Endothelial cell of umbilical vein (primary cell): ENCODE results near the gene SH3YL1. TPM values are rescaled to one million over a fixed set of nuclear protein-coding genes. Genes with fewer than 3 reads are reported as not detected.

Experiments
- BruUV-seq: library from RNA; stranded (reverse); fragments of 400-500 nt; replicated peaks from 2 replicates; lab custom pipeline; 2021; lab: Mats Ljungman, UMichigan
- CTCF ChIA-PET: fragments of 300-600, 350-600 bp; sonication (Branson Sonifier 250); formaldehyde crosslinking; loops from one replicate; lab custom pipeline; 2021; ENCODE audit warnings: antibody characterized with exemption, inconsistent platforms; lab: Charles Lee
- POLR2A ChIA-PET: fragments of 300-600, 350-600 bp; sonication (Branson Sonifier 250); formaldehyde crosslinking; loops from one replicate; lab custom pipeline; 2021; ENCODE audit warnings: antibody characterized with exemption, inconsistent platforms; lab: Charles Lee
- DNase-seq: peaks from one replicate; pipeline ENCODE4 v3.0.0-alpha.2; 2011; ENCODE audit warnings: low read depth, low spot score
- FAIRE-seq: peaks from 2 replicates; lab custom pipeline; 2011; peaks lifted over from hg19 to GRCh38; lab: Jason Lieb, UNC
- H2AFZ ChIP-seq: 2 replicates; pipeline ENCODE4 v1.6.0; 2012; ENCODE audit warnings: low read depth, low read length, control low read depth, inconsistent platforms
- H3K27ac ChIP-seq: 2 replicates; pipeline ENCODE4 v1.5.1; 2011; ENCODE audit warnings: low read depth, mild to moderate bottlenecking, control low read depth, low read length, moderate library complexity; ENCODE audit not compliant: insufficient read depth
- H3K27me3 ChIP-seq, 2 experiments: 2 replicates each; pipeline versions ENCODE4 v1.6.0 to v1.6.1; 2011; ENCODE audit warnings: low read length in 2 of 2, mixed read lengths in 1 of 2; ENCODE audit not compliant: control insufficient read depth in 2 of 2, insufficient read depth in 2 of 2
- H3K36me3 ChIP-seq, 2 experiments: 2 replicates in 1 of 2; 3 replicates in 1 of 2; pipeline ENCODE4 v1.5.1; 2011; ENCODE audit warnings: low read length in 2 of 2, mild to moderate bottlenecking in 1 of 2, moderate library complexity in 1 of 2; ENCODE audit not compliant: control insufficient read depth in 2 of 2, insufficient read depth in 2 of 2; ENCODE audit errors: extremely low read depth in 1 of 2
- H3K4me1 ChIP-seq: 3 replicates; pipeline ENCODE4 v1.5.1; 2011; ENCODE audit warnings: mild to moderate bottlenecking, low read length; ENCODE audit not compliant: control insufficient read depth, insufficient read depth; ENCODE audit errors: extremely low read depth
- H3K4me2 ChIP-seq: 2 replicates; pipeline ENCODE4 v1.6.1; 2011; ENCODE audit warnings: low read length, control low read depth, mixed read lengths; ENCODE audit not compliant: insufficient read depth
- H3K4me3 ChIP-seq, 3 experiments: fragments of 200-600 bp in 1 of 3; sonication (generic), shearing (Covaris generic) in 1 of 3; replicated peaks in 1 of 3; 2 replicates each; pipeline ENCODE4 v1.5.1; 2011 to 2016; ENCODE audit warnings: control low read depth in 3 of 3, low read length in 3 of 3, mild to moderate bottlenecking in 2 of 3, inconsistent platforms in 1 of 3, low read depth in 1 of 3, moderate library complexity in 1 of 3; ENCODE audit not compliant: insufficient read depth in 1 of 3
- H3K79me2 ChIP-seq: 2 replicates; pipeline ENCODE4 v1.6.0; 2012; ENCODE audit warnings: low read length, inconsistent platforms; ENCODE audit not compliant: control insufficient read depth, insufficient read depth
- H3K9ac ChIP-seq: replicated peaks from 2 replicates; pipeline ENCODE3; 2011; ENCODE audit warnings: low read length, control low read depth; ENCODE audit not compliant: insufficient read depth; ENCODE audit errors: extremely low read depth
- H3K9me1 ChIP-seq: replicated peaks from 3 replicates; pipeline ENCODE4 v1.6.0; 2011; ENCODE audit warnings: mild to moderate bottlenecking, low read length; ENCODE audit not compliant: control insufficient read depth, insufficient read depth; ENCODE audit errors: extremely low read depth
- H3K9me3 ChIP-seq: replicated peaks from 2 replicates; pipeline ENCODE4 v1.5.1; 2012; ENCODE audit warnings: low read length, inconsistent platforms; ENCODE audit not compliant: control insufficient read depth, insufficient read depth
- H4K20me1 ChIP-seq: replicated peaks from 2 replicates; pipeline ENCODE3; 2011; ENCODE audit warnings: mild to moderate bottlenecking, low read length; ENCODE audit not compliant: control insufficient read depth, insufficient read depth; ENCODE audit errors: extremely low read depth
- CTCF ChIP-seq, 2 donors: IDR thresholded peaks; 1 replicate in 1 of 2; 2 replicates in 1 of 2; pipeline ENCODE4 v1.5.1; 2011; ENCODE audit warnings: low read length in 2 of 2, mild to moderate bottlenecking in 2 of 2, moderate library complexity in 2 of 2, control low read depth in 1 of 2, inconsistent platforms in 1 of 2, low read depth in 1 of 2; ENCODE audit not compliant: insufficient read depth in 1 of 2; ENCODE audit errors: extremely low read depth in 1 of 2
- EZH2 ChIP-seq: IDR thresholded peaks from 2 replicates; pipeline ENCODE4 v1.6.1; 2012; ENCODE audit warnings: borderline replicate concordance, low read depth, mild to moderate bottlenecking, moderate library complexity, low read length, inconsistent platforms; ENCODE audit not compliant: severe bottlenecking
- FOS ChIP-seq: IDR thresholded peaks from 2 replicates; pipeline ENCODE4 v1.6.1; 2011; ENCODE audit warnings: mild to moderate bottlenecking, low read length, moderate library complexity, borderline replicate concordance; ENCODE audit not compliant: insufficient read depth
- GATA2 ChIP-seq: IDR thresholded peaks from 2 replicates; pipeline ENCODE4 v1.7.0; 2011; ENCODE audit warnings: low read depth, mild to moderate bottlenecking, moderate library complexity, mixed read lengths, low read length; ENCODE audit not compliant: insufficient read length, insufficient read depth
- JUN ChIP-seq: IDR thresholded peaks from 2 replicates; pipeline ENCODE4 v1.6.1; 2011; ENCODE audit warnings: borderline replicate concordance, low read depth; ENCODE audit not compliant: insufficient read length, insufficient read depth
- MAX ChIP-seq: IDR thresholded peaks from 2 replicates; pipeline ENCODE4 v1.6.1; 2011; ENCODE audit not compliant: insufficient read depth, insufficient read length
- MYC ChIP-seq: IDR thresholded peaks from one replicate; pipeline ENCODE4 v1.6.1; 2011; ENCODE audit warnings: mild to moderate bottlenecking, low read depth, low read length
- POLR2A ChIP-seq: IDR thresholded peaks from 2 replicates; pipeline ENCODE4 v1.6.1; 2012; ENCODE audit warnings: low read depth, mild to moderate bottlenecking, control low read depth, low read length
- POLR2AphosphoS5 ChIP-seq: IDR thresholded peaks from 2 replicates; pipeline ENCODE4 v1.6.1; 2012; ENCODE audit warnings: low read depth, mild to moderate bottlenecking, control low read depth, low read length, moderate library complexity; ENCODE audit not compliant: insufficient read depth
- dilution Hi-C: fragments of 300-500 bp; cut with MboI; formaldehyde crosslinking; loops from one replicate; pipeline ENCODE4 v1.15.0; 2019; ENCODE audit warnings: low sequenced_read_pairs; ENCODE audit not compliant: extremely low pct_ligation_motif_present
- intact Hi-C: fragments of 100-400 bp; cut with micrococcal nuclease; formaldehyde crosslinking; loops from one replicate; pipeline ENCODE4 v1.10.0; 2022
- polyA plus RNA-seq, 4 experiments: library from polyadenylated mRNA; depleted of rRNA in 3 of 4; stranded (reverse) in 3 of 4; unstranded in 1 of 4; fragments of >200 nt; gene quantifications; 2 replicates each; pipeline versions ENCODE4 v1.2.1 to v1.2.3, GENCODE V29; 2011 to 2012; ENCODE audit warnings: missing spikeins in 1 of 4
- total RNA-seq: library from RNA; stranded (reverse); gene quantifications from 2 replicates; pipeline ENCODE4 v1.2.3, GENCODE V29; 2021

SH3YL1 gene
- total and polyA plus RNA-seq, 2 donors (not counting 3 experiments of a cell fraction or from before 2014, with no cell fraction given) = 12.5 to 22.4 TPM

- H3K36me3 ChIP-seq = peaks cover 0 to 3% of the 10 kb centered on the region in 2 experiments
- peaks cover 87% of the 10 kb centered on the region for H3K79me2 ChIP-seq
- CTCF ChIA-PET = no interaction called here
Observed at GRCh38 chr2:270861-271260, 7.0 kb upstream of the SH3YL1 start.

More at GRCh38 chr2:270861-271260, 7.0 kb upstream of the SH3YL1 start:
- Histone ChIP-seq H3K4me2 (no peak overlapping the region), H3K9me3 (no peaks in the 10 kb centered on the region), H3K9ac (no peak overlapping the region), H2AFZ (no peak overlapping the region), H3K27ac (no peak overlapping the region), H3K4me1 (peaks cover 6% of the 10 kb centered on the region), H4K20me1 (peaks cover 2% of the 10 kb centered on the region), H3K27me3 (no peaks in the 10 kb centered on the region), H3K4me3 (no peak overlapping the region), H3K9me1 (no peaks in the 10 kb centered on the region)
- TF ChIP-seq JUN (no peak), POLR2AphosphoS5 (no peak), GATA2 (no peak), MAX (no peak), EZH2 (no peak), CTCF (IDR thresholded peaks at IDR 0.05; ENCODE audit: extremely low read depth in 1 of 2, insufficient read depth in 1 of 2, low read depth in 1 of 2, low read length in 2 of 2) (no peak), FOS (no peak), MYC (no peak), POLR2A (no peak)
- dilution Hi-C loops = no loop called here
- no peak for FAIRE-seq
- no peak for DNase-seq
- BruUV-seq = no TSS peak
- intact Hi-C loops = no loop called here
- POLR2A ChIA-PET = no interaction called here
